HG03196 (cell line): ENCODE measurements around the gene GNA14.
"Not testable (repeated sequence)": the region's sequence is repeated elsewhere in the genome, so short reads cannot be mapped to it uniquely, and the experiment has no call there.

Source experiments
- ATAC-seq: cut with Tn5 transposase; IDR thresholded peaks from one replicate; pipeline ENCODE4 v1.9.1; 2021; ENCODE audit not compliant: unreplicated experiment

GNA14 gene

GRCh38 chr9:77422969-77423368, 225.2 kb downstream of the GNA14 start:
- ATAC-seq = no peak

- no peak for ATAC-seq
Observed at GRCh38 chr9:77421506-77422265, 226.4 kb downstream of the GNA14 start.

- no peak for ATAC-seq
Observed at GRCh38 chr9:77420641-77421040, 227.5 kb downstream of the GNA14 start.

GRCh38 chr9:77418226-77418625, 229.9 kb downstream of the GNA14 start:
- no peak for ATAC-seq

- ATAC-seq = no peak
Observed at GRCh38 chr9:77417566-77417965, 230.6 kb downstream of the GNA14 start.

- ATAC-seq = not testable (repeated sequence)
Observed at GRCh38 chr9:77408521-77408920, 239.6 kb downstream of the GNA14 start.

GRCh38 chr9:77403239-77403638, 244.9 kb downstream of the GNA14 start:
- no peak for ATAC-seq

- ATAC-seq = no peak
Observed at GRCh38 chr9:77402286-77402685, 245.8 kb downstream of the GNA14 start.

GRCh38 chr9:77399964-77400363, 248.2 kb downstream of the GNA14 start:
- no peak for ATAC-seq

GRCh38 chr9:77398581-77398980, 249.5 kb downstream of the GNA14 start:
- not testable (repeated sequence) for ATAC-seq

GRCh38 chr9:77392328-77392727, 255.8 kb downstream of the GNA14 start:
- no peak for ATAC-seq

- no peak for ATAC-seq
Observed at GRCh38 chr9:77391834-77392233, 256.3 kb downstream of the GNA14 start.

- ATAC-seq = no peak
Observed at GRCh38 chr9:77386187-77386586, 261.9 kb downstream of the GNA14 start.

- no peak for ATAC-seq
Observed at GRCh38 chr9:77384406-77384805, 263.7 kb downstream of the GNA14 start.

- no peak for ATAC-seq
Observed at GRCh38 chr9:77375956-77376532, 272.1 kb downstream of the GNA14 start.

- no peak for ATAC-seq
Observed at GRCh38 chr9:77374266-77374665, 273.9 kb downstream of the GNA14 start.
